Measurements from ENCODE around the gene RADX. TPM values are rescaled to one million over a fixed set of nuclear protein-coding genes. Genes with fewer than 3 reads are reported as not detected.
A peak's percentile ranks its signal among the peaks of the same experiment; 100 is the strongest.

Gene RADX
- 1 to 10 TPM; 4.6 to 7.5 (median 7.2) TPM for total RNA-seq
- total RNA-seq (2013), result 17.1 TPM

DNA sequence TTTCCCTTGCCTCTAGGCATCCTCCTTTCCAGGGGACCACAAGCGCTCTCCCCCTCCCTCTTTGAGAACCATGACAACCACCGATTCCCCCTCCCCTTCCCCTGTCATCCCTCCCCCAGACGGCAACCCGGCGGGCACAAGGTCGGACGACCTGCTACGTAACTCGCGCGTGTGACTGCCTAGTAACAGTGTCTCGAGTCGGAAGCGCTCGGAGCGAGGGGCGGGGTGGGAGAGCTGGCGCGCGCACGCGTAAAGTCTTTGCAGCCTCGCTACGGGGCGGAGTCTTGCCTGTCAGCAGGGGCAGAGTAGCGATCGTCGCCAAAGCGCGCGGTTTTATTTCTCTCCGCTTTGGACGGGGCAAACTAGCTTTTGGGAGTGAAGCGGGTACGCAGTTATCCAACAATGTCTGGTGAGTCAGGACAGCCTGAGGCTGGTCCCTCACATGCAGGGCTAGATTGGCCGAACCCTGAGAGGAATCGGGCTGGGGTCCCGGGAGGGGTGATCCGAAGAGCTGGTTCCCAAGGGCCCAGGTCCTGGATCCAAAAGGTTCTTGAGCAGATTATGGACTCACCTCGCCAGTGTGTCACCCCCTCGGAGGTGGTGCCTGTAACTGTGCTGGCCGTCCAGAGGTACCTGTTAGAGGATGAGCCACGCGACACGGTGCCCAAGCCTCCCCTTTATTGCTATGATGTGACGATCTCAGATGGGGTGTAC, at the start of gene RADX:
Gene RADX, plus strand, starts transcription at position 300 of the 714 bp plus-strand sequence. Its CDS starts 103 bp downstream, at position 403.
- TF ChIP-seq, protein P1, sequence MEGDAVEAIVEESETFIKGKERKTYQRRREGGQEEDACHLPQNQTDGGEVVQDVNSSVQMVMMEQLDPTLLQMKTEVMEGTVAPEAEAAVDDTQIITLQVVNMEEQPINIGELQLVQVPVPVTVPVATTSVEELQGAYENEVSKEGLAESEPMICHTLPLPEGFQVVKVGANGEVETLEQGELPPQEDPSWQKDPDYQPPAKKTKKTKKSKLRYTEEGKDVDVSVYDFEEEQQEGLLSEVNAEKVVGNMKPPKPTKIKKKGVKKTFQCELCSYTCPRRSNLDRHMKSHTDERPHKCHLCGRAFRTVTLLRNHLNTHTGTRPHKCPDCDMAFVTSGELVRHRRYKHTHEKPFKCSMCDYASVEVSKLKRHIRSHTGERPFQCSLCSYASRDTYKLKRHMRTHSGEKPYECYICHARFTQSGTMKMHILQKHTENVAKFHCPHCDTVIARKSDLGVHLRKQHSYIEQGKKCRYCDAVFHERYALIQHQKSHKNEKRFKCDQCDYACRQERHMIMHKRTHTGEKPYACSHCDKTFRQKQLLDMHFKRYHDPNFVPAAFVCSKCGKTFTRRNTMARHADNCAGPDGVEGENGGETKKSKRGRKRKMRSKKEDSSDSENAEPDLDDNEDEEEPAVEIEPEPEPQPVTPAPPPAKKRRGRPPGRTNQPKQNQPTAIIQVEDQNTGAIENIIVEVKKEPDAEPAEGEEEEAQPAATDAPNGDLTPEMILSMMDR (IDR thresholded peaks at IDR 0.05), result no peak
- Histone ChIP-seq H3K27ac (ENCODE audit: low read length) (peak within 1 kb of the TSS; percentile 80), H3K27me3 (ENCODE audit: control insufficient read depth, insufficient read depth, low read length) (no peaks in the 10 kb centered on the region), H3K4me1 (ENCODE audit: control insufficient read depth, insufficient read depth, low read length) (peaks cover 4% of the 10 kb centered on the region), H3K4me3 (ENCODE audit: low read length) (peak within 1 kb of the TSS; percentile 92), H3K9me3 (ENCODE audit: control insufficient read depth, insufficient read depth, low read length) (no peaks in the 10 kb centered on the region), H3K36me3 (ENCODE audit: control insufficient read depth, insufficient read depth, low read length) (no peaks in the 10 kb centered on the region)
- intact Hi-C loops (cut with micrococcal nuclease), result loop anchor here (10.0 kb wide), 1 partner anchor 127 kb away; no protein-coding TSS in a partner anchor
- ATAC-seq (peak; percentile 94 to 98 (median 96)), DNase-seq (peak; percentile 76 to 92)
- peaks cover 0 to 47% of the 10 kb centered on the region in 2 donors for H3K27me3 Mint-ChIP-seq (ENCODE audit: low read depth in 2 of 2)
- peaks cover 20 to 22% of the 10 kb centered on the region in 2 donors for H3K4me1 Mint-ChIP-seq
- H3K36me3 Mint-ChIP-seq, result no peaks in the 10 kb centered on the region
- WGBS (ENCODE audit: insufficient coverage), result under 1% methylated on average over 45 of the region's 46 CpGs
- H3K27ac Mint-ChIP-seq, result peak within 1 kb of the TSS; percentile 83 to 96
- peak within 1 kb of the TSS; percentile 86 for H3K4me3 Mint-ChIP-seq
- no peaks in the 10 kb centered on the region for H3K9me3 Mint-ChIP-seq

DNA sequence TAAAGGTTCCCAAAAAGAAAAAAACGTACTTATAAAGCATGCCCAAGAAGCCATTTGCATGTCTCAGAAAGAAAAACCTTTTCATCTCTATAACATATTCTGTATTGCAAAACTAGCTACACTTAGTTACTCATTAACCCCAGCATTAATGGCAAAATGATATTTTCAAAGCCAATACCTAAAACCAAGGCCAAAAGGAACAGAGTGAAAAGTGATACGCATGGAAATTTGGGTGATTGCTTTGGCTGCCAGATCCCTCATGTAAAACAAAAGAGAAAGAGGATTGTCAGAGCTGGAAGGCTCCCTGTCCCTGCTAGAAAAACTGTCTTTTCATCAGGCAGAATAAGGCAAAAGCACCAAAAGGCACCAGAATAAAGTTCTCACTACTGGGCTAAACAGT, 46.8 kb upstream of the RADX start:
- intact Hi-C loops (cut with micrococcal nuclease), result no loop called here
- peaks cover 3 to 43% of the 10 kb centered on the region in 2 donors for H3K27me3 Mint-ChIP-seq (ENCODE audit: low read depth in 2 of 2)
- no peak for ATAC-seq
- no peaks in the 10 kb centered on the region for H3K27me3 ChIP-seq (ENCODE audit: control insufficient read depth, insufficient read depth, low read length)
- 60% methylated on average over 2 of the region's 2 CpGs for WGBS (ENCODE audit: insufficient coverage)
- H3K9me3 Mint-ChIP-seq, result no peaks in the 10 kb centered on the region
- TF ChIP-seq, protein P1 (IDR thresholded peaks at IDR 0.05), result no peak
- H3K9me3 ChIP-seq (ENCODE audit: control insufficient read depth, insufficient read depth, low read length), result no peaks in the 10 kb centered on the region
- H3K4me1 Mint-ChIP-seq, result no peaks in the 10 kb centered on the region
- H3K4me1 ChIP-seq (ENCODE audit: control insufficient read depth, insufficient read depth, low read length), result no peaks in the 10 kb centered on the region
- H3K36me3 ChIP-seq (ENCODE audit: control insufficient read depth, insufficient read depth, low read length), result no peaks in the 10 kb centered on the region
- H3K36me3 Mint-ChIP-seq, result no peaks in the 10 kb centered on the region
- no peak overlapping the region for H3K4me3 ChIP-seq (ENCODE audit: low read length)
- no peak overlapping the region for H3K27ac Mint-ChIP-seq
- H3K4me3 Mint-ChIP-seq, result no peak overlapping the region
- no peak overlapping the region for H3K27ac ChIP-seq (ENCODE audit: low read length)
- DNase-seq, result no peak

DNA sequence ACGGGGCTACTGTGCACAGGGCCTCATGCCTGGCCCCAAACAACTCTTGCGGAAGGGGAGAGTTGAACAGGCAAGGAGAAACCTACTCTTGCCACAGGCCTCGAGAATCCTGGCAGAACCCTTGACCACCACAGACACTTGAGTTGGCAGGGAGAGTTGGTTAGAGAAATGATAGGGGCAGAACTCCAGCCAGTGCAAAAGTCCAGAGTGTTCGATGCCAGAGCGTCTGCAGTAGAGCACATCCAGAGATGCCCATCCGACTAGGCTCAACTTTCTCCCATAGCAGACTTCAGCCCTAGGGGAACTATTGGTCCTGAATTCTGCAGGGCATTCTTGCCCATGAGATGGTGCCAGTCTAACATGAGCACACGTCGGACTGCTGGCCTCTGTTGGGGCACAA, 45.4 kb upstream of the RADX start:
- H3K36me3 Mint-ChIP-seq, result no peaks in the 10 kb centered on the region
- H3K27ac Mint-ChIP-seq, result no peak overlapping the region
- 95% methylated on average over 5 of the region's 8 CpGs for WGBS (ENCODE audit: insufficient coverage)
- no peaks in the 10 kb centered on the region for H3K4me1 Mint-ChIP-seq
- Histone ChIP-seq H3K4me3 (ENCODE audit: low read length) (no peak overlapping the region), H3K27ac (ENCODE audit: low read length) (no peak overlapping the region), H3K9me3 (ENCODE audit: control insufficient read depth, insufficient read depth, low read length) (no peaks in the 10 kb centered on the region), H3K36me3 (ENCODE audit: control insufficient read depth, insufficient read depth, low read length) (no peaks in the 10 kb centered on the region), H3K27me3 (ENCODE audit: control insufficient read depth, insufficient read depth, low read length) (no peaks in the 10 kb centered on the region), H3K4me1 (ENCODE audit: control insufficient read depth, insufficient read depth, low read length) (no peaks in the 10 kb centered on the region)
- intact Hi-C loops (cut with micrococcal nuclease), result no loop called here
- TF ChIP-seq, protein P1 (IDR thresholded peaks at IDR 0.05), result no peak
- no peak for ATAC-seq
- no peak overlapping the region for H3K4me3 Mint-ChIP-seq
- DNase-seq, result no peak
- H3K9me3 Mint-ChIP-seq, result no peaks in the 10 kb centered on the region
- H3K27me3 Mint-ChIP-seq (ENCODE audit: low read depth in 2 of 2), result peaks cover 3 to 43% of the 10 kb centered on the region in 2 donors
